Islet of Langerhans (tissue), 1 donor: ENCODE data around the gene ROBO3.

ENCODE experiments used
- FAIRE-seq: peaks from one replicate; lab custom pipeline; 2011; peaks lifted over from hg19 to GRCh38; lab: Jason Lieb, UNC

The ROBO3 gene

DNA sequence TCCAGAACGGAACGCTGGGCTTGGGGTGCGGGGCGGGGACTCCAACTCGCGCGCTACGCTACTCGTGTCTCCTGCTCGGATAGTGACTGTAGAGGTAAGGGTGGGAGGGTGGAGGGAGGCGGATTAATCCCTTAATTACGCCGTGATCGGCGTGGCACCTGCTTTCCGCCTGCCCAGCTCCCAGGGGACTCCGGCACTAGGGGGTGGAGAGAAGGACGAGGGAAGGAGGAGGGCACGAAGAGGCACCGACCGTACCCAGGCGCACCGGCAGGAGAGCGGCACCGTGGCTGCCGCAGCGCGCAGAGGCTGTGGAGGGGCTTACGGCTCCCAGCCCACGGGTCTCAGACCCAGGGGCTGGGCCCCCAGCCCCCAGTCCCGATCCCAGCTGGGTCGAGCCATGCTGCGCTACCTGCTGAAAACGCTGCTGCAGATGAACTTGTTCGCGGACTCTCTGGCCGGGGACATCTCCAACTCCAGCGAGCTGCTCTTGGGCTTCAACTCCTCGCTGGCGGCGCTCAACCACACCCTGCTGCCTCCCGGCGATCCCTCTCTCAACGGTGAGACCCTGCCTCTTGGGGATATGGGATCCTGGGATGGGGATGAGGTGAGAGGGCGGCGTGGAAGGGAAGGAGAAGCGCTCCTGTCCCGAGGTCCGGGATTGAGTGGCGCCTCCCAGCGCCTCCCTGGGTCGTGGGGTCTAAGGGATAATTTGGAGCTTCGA, at the start of gene ROBO3:
Gene ROBO3 (plus strand): TSS at position 252 of the 721 bp plus-strand sequence. CDS start 146 bp downstream, at position 398.
- no peak for FAIRE-seq

DNA sequence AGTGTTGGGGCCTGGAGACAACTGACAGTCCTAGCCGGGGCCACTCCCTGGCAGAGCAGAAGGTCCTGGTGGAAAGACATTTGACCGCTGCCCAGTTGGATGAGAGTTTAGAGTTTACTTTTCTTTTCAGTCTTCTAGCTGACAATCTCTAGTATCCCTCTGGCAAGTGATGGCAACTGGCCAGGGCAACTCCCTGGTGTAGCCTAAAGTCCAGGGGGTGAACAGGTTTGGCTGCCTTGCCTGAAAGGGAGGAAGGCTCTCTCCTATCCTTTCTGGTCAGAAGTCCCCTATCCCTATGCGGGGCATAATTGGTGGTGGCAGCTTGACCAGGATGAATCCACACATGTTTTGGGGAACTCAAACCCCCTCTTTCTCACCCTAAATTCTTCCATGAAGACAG, 48.2 kb upstream of the ROBO3 start:
- no peak for FAIRE-seq

DNA sequence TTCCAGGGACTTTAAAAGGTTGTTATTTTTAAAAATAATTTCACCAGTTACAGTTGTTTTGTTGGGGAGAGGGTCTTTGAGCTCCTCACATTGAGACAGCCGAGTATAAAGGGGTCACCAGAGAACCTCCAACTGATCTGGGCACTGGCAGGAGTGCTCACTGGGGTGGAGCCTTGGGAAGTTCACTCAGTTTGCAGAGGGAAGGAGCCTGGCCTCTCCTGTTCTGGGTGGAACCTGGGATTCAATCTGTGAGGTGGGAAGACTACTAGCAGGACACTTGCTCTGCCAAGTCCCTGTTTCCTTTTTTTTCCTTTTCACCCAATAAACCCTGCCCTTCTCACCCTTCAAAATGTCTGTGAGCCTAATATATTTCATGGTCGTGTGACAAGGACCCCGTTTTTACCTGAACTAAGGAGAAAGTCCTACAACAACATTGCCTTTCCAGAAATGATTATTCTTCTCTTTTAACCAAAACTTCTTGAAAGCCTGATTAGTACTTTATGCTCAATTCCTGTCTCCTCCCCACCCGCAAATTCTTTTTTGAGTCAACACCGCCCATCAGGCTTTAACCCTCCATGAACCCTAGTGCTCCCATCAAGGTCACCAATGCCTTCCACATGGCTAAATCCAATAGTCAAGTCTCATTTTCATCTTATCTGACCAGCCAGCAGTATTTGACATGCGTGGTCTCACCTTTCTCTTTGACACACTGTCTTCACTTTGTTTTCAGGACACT, 43.1 kb upstream of the ROBO3 start:
- FAIRE-seq: no peak

GRCh38 chr11:124823512-124824376, 41.5 kb upstream of the ROBO3 start:
- no peak for FAIRE-seq

DNA sequence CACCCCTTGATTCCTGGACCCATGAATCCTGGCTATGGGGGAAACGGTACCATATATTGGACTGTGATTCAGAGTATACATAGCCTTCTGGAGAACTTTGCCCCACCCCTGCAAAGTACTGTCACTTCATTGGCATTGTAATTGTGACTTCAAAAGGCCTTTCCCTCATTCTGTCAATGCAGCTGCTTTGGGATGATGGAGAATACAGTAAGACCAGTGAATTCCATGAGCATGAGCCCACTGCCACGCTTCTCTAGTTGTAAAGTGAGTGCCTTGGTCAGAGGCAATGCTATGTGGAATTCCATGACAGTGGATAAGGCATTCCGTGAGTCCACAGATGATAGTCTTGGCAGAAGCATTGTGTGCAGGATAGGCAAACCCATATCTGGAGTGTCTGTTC, 39.4 kb upstream of the ROBO3 start:
- no peak for FAIRE-seq

DNA sequence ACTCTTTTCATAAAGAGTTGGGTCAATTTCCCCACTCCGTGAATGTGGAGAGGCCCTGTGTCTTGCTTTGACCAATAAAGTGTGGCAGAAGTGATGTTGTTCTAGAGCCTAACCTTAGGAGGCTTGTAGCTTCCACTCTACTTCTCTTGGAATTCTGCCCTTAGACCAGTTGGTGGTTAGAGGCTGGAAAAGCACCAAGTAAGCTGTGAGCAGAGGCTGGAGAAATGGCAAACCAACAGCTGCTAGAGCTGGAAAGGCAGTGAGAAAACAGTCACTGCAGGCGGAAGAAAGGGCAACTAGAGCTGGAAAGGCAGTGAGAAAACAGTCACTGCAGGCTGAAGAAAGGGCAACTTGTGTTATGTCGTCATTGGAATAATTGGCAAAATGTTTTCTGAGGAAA, 35.2 kb upstream of the ROBO3 start:
- no peak for FAIRE-seq

DNA sequence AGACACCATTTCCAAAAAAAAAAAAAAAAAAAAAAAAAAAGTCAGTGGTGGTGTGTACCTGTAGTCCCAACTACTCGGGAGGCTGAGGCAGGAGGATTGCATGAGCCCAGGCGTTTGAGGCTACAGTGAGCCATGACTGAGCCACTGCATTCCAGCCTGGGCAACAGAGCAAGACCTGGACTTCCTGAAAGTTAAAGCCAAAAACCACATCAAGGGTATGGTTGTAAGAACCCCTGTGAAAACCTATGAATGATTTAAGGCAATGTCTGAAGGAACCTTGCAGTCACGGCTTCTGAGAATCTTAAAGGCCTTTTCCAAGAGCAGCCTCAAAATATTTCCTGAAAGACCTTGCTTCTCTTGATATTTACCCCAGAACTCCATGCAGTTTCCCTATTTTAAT, 34.5 kb upstream of the ROBO3 start:
- FAIRE-seq: no peak

DNA sequence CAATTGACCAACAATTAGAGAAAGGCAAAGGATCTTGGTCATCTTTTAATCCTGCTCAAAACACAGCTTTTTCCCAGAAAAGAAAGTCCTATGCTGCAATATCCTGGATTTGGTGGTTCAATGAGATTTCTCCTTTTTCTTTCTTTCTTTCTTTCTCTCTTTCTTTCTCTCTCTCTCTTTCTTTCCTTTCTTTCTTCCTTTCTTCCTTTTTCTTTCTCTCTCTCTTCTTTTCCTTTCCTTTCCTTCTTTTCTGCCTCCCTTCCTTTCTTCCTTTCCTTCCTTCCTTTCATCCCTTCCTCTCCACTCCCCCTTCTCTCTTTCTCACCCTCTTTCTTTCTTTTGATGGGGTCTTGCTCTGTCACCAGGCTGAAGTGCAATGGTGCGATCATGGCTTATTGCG, 33.3 kb upstream of the ROBO3 start:
- FAIRE-seq: no peak

- no peak for FAIRE-seq
These were observed 32.7 kb upstream of the ROBO3 start for GRCh38 chr11:124832571-124832970.

DNA sequence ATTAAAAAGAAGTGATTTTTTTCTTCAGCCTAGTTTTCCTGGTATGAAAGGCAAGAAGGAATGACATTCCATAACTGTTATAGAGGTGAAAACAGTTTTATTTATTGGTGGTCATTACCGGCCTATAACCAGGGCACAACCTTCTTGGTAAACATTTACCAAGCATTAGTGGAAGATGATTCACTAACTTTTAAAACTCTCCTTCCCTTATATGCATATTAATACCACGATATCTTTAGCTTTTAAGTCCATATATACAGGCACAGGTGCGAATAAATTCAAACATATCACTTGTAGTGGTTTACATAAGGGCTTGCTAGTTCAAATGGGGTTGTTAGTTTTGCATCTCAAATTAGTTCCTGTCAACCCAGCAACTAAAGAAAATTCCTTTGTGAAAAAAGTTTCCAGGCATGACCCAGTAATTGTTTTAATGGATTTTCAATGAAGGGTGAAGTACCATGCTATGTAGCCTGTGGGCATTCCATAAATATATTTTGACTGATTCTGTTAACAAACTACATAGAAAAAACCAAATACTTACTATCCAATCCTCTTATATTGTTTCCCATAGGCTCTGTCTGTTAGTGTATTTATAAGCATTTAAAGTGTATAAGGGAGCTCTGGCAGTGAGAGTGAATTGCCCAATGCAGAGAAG, 30.6 kb upstream of the ROBO3 start:
- no peak for FAIRE-seq

GRCh38 chr11:124835918-124836317, 29.3 kb upstream of the ROBO3 start:
- FAIRE-seq: no peak

DNA sequence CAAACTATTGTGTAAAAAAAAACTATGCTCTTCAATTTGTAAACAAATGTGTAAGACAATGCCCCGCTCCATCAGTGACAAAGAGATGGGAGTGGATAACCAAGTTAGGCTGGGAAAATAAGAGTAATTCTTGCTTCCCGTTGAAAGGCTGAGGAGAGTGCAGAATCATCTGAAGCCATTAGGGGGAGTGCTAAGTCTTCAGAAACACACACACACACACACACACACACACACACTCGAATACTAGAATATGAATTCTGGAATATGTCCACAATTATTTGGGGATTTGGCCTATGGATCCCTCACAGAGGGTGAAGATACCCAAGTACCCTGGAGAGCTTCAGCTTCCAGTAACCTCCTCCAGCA, 27.8 kb upstream of the ROBO3 start:
- no peak for FAIRE-seq

DNA sequence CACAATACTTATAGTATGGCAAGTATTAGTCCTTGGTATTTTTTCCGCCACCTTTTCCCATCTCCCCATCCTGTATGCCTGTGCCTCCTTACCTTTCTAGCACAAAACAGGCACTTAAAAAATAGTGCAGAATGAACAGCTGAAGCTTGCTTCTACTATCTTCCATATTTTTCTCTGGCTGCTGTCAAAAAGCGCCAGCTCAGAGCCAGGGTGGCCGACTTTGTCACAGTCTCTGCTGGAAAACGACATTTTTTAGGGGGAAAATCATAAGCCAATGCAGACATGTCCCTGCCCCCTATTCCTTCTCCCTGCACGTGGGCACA, 26.5 kb upstream of the ROBO3 start:
- no peak for FAIRE-seq

- no peak for FAIRE-seq
These were observed 25.9 kb upstream of the ROBO3 start for GRCh38 chr11:124839128-124839971.

GRCh38 chr11:124839972-124840621, 25.1 kb upstream of the ROBO3 start:
- no peak for FAIRE-seq

GRCh38 chr11:124840666-124841065, 24.6 kb upstream of the ROBO3 start:
- no peak for FAIRE-seq

GRCh38 chr11:124841201-124841600, 24.0 kb upstream of the ROBO3 start:
- no peak for FAIRE-seq

GRCh38 chr11:124841840-124842239, 23.4 kb upstream of the ROBO3 start:
- FAIRE-seq: no peak

- no peak for FAIRE-seq
These were observed 22.9 kb upstream of the ROBO3 start for GRCh38 chr11:124842305-124842704.

DNA sequence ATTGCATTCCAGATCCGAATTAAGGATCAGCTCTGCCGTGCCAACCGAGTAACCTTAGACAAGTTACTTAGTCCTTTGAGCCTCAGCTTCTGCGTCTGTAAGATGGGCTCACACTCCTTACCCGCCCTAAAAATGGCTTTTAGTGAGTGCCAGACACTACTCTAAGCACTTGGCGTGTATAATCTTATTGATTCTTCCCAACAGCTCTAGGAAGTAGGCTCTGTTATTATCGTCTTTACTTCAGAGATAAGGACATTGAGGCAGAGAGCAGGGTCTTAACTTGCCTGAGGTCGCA, 21.7 kb upstream of the ROBO3 start:
- FAIRE-seq: no peak

DNA sequence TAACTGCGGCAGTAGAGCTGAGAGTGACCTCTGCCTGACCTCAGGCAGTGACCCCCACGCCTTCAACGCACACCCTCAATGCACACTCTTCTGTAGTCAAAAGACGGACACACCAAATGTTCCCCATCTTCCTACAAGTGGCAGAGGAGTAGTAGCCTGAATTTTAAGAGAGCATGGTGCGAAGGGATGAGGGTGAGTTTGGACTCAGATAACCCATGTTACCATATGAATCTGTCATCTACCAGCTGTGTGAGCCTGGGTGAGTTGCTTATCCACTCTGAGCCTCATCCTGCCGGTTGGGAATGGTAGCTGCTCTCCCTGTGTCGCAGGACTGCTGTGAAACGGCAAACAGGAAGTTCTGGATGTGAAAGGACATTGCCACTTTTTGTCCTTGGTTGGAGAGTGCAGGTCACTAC, 20.6 kb upstream of the ROBO3 start:
- FAIRE-seq: no peak
